Loucy (cell line): ENCODE data around the gene TGFBR3.

ENCODE experiments used
- CTCF ChIP-seq: fragments of 200-600 bp; sonication (generic); conservative IDR thresholded peaks from 2 replicates; pipeline ENCODE4 v1.5.1; 2014; ENCODE audit warnings: mild to moderate bottlenecking, antibody characterized with exemption, low read length
- EZH2phosphoT487 ChIP-seq: fragments of 200-600 bp; IDR thresholded peaks from 2 replicates; pipeline ENCODE4 v1.6.1; 2018; ENCODE audit warnings: antibody characterized with exemption, mild to moderate bottlenecking, moderate library complexity, borderline replicate concordance

- no peak for TF ChIP-seq CTCF
- no peak for TF ChIP-seq EZH2phosphoT487
Observed at GRCh38 chr1:91842563-91842962, 43.4 kb downstream of the TGFBR3 start.
